ENCODE data around the gene VSTM4.

Gene VSTM4

GRCh38 chr10:49115015-49115795 is at the start of gene VSTM4:
TSS of gene VSTM4 (minus strand) at chr10:49115522. CDS start at chr10:49115485, 37 bp downstream.
- Mint-ChIP-seq H3K27me3 (ENCODE audit: low read depth) (peaks cover 7% of the 10 kb centered on the region), H3K36me3 (ENCODE audit: low read depth) (no peaks in the 10 kb centered on the region), H3K4me3 (peak within 1 kb of the TSS; percentile 89 to 99 (median 98)), H3K4me1 (peaks cover 69% of the 10 kb centered on the region), H3K9me3 (no peaks in the 10 kb centered on the region), H3K27ac (peak within 1 kb of the TSS; percentile 88 to 96 (median 91))
- TF ChIP-seq CTCF (IDR thresholded peaks at IDR 0.05; ENCODE audit: unreplicated experiment in 3 of 3): no peak

- Mint-ChIP-seq H3K27ac (peak overlapping the region in 1 of 3 experiments; percentile 5), H3K4me3 (no peak overlapping the region), H3K4me1 (peaks cover 10% of the 10 kb centered on the region), H3K36me3 (ENCODE audit: low read depth) (no peaks in the 10 kb centered on the region), H3K27me3 (ENCODE audit: low read depth) (peaks cover 19% of the 10 kb centered on the region), H3K9me3 (no peaks in the 10 kb centered on the region)
- TF ChIP-seq CTCF (IDR thresholded peaks at IDR 0.05; ENCODE audit: unreplicated experiment in 3 of 3): peak; percentile 62 to 64 (median 64)
Measured at GRCh38 chr10:49164559-49165188, 49.4 kb upstream of the VSTM4 start.

GRCh38 chr10:49163741-49164140 is 48.4 kb upstream of the VSTM4 start:
- H3K27me3 Mint-ChIP-seq (ENCODE audit: low read depth): peaks cover 22% of the 10 kb centered on the region
- H3K9me3 Mint-ChIP-seq: no peaks in the 10 kb centered on the region
- no peak for TF ChIP-seq CTCF (IDR thresholded peaks at IDR 0.05; ENCODE audit: unreplicated experiment in 3 of 3)
- no peak overlapping the region for H3K4me3 Mint-ChIP-seq
- H3K27ac Mint-ChIP-seq: no peak overlapping the region
- peaks cover 10% of the 10 kb centered on the region for H3K4me1 Mint-ChIP-seq
- H3K36me3 Mint-ChIP-seq (ENCODE audit: low read depth): no peaks in the 10 kb centered on the region

- H3K4me1 Mint-ChIP-seq: peaks cover 10% of the 10 kb centered on the region
- peaks cover 21% of the 10 kb centered on the region for H3K27me3 Mint-ChIP-seq (ENCODE audit: low read depth)
- no peaks in the 10 kb centered on the region for H3K9me3 Mint-ChIP-seq
- H3K4me3 Mint-ChIP-seq: no peak overlapping the region
- no peak overlapping the region for H3K27ac Mint-ChIP-seq
- TF ChIP-seq CTCF (IDR thresholded peaks at IDR 0.05; ENCODE audit: unreplicated experiment in 3 of 3): no peak
- H3K36me3 Mint-ChIP-seq (ENCODE audit: low read depth): no peaks in the 10 kb centered on the region
Measured at GRCh38 chr10:49162761-49163310, 47.5 kb upstream of the VSTM4 start.

- H3K4me3 Mint-ChIP-seq: no peak overlapping the region
- H3K27ac Mint-ChIP-seq: no peak overlapping the region
- no peak for TF ChIP-seq CTCF (IDR thresholded peaks at IDR 0.05; ENCODE audit: unreplicated experiment in 3 of 3)
- peaks cover 24% of the 10 kb centered on the region for H3K27me3 Mint-ChIP-seq (ENCODE audit: low read depth)
- H3K4me1 Mint-ChIP-seq: peaks cover 10% of the 10 kb centered on the region
- no peaks in the 10 kb centered on the region for H3K9me3 Mint-ChIP-seq
- no peaks in the 10 kb centered on the region for H3K36me3 Mint-ChIP-seq (ENCODE audit: low read depth)
Measured at GRCh38 chr10:49162063-49162462, 46.7 kb upstream of the VSTM4 start.

Data from nephron (organoid).